Gastrocnemius medialis (tissue), 4 donors: ENCODE measurements around the gene PPP6R3.

Experiments used
- CTCF ChIP-seq, 5 experiments: fragments of 450-650 bp in 3 of 5; fragments of 200-600 bp in 2 of 5; sonication (generic) in 2 of 5; IDR thresholded peaks in 4 of 5; conservative IDR thresholded peaks in 1 of 5; 1 replicate in 4 of 5; 2 replicates in 1 of 5; pipeline ENCODE4 v1.5.1; 2016 to 2019; ENCODE audit warnings: antibody characterized with exemption in 5 of 5, mild to moderate bottlenecking in 3 of 5, moderate library complexity in 3 of 5
- POLR2A ChIP-seq, 2 donors: fragments of 450-650 bp; IDR thresholded peaks; one replicate each; pipeline ENCODE4 v1.6.1; 2017; ENCODE audit warnings: antibody characterized with exemption in 2 of 2, mild to moderate bottlenecking in 2 of 2, moderate library complexity in 2 of 2

- TF ChIP-seq CTCF (IDR thresholded peaks at IDR 0.05 in 4 of 5, conservative IDR thresholded peaks at IDR 0.05 in 1 of 5) (no peak), POLR2A (IDR thresholded peaks at IDR 0.05) (no peak)
Observed at GRCh38 chr11:68446046-68446725, 14.4 kb upstream of the PPP6R3 start.
